ENCODE results near the gene EIF3K. TPM values are rescaled to one million over a fixed set of nuclear protein-coding genes. Genes with fewer than 3 reads are reported as not detected.
"Not testable (repeated sequence)": the region's sequence is repeated elsewhere in the genome, so short reads cannot be mapped to it uniquely, and the experiment has no call there.

EIF3K gene
- total RNA-seq, 4 donors from 2014 or later: 326 to 534 (median 466) TPM

GRCh38 chr19:38592940-38593339 is 26.0 kb upstream of the EIF3K start:
- H3K4me1 ChIP-seq: peaks cover 0 to 10% (median 0%) of the 10 kb centered on the region in 4 donors
- H3K9me3 ChIP-seq: no peaks in the 10 kb centered on the region
- no peak overlapping the region for H3K27ac ChIP-seq
- no peak for DNase-seq (ENCODE audit: low spot score in 2 of 2)
- H3K4me3 ChIP-seq: no peak overlapping the region
- H3K27me3 ChIP-seq: peaks cover 0 to 14% of the 10 kb centered on the region in 2 donors
- H3K36me3 ChIP-seq: peaks cover 0 to 28% (median under 1%) of the 10 kb centered on the region in 3 donors
- TF ChIP-seq POLR2A (IDR thresholded peaks at IDR 0.05) (no peak), EP300 (IDR thresholded peaks at IDR 0.05) (no peak)
- TF ChIP-seq, protein P1, sequence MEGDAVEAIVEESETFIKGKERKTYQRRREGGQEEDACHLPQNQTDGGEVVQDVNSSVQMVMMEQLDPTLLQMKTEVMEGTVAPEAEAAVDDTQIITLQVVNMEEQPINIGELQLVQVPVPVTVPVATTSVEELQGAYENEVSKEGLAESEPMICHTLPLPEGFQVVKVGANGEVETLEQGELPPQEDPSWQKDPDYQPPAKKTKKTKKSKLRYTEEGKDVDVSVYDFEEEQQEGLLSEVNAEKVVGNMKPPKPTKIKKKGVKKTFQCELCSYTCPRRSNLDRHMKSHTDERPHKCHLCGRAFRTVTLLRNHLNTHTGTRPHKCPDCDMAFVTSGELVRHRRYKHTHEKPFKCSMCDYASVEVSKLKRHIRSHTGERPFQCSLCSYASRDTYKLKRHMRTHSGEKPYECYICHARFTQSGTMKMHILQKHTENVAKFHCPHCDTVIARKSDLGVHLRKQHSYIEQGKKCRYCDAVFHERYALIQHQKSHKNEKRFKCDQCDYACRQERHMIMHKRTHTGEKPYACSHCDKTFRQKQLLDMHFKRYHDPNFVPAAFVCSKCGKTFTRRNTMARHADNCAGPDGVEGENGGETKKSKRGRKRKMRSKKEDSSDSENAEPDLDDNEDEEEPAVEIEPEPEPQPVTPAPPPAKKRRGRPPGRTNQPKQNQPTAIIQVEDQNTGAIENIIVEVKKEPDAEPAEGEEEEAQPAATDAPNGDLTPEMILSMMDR (IDR thresholded peaks at IDR 0.05): no peak
- WGBS, 2 donors: 74 to 77% methylated on average over 6 of the region's 6 CpGs

GRCh38 chr19:38596057-38596981 is 22.7 kb upstream of the EIF3K start:
- Histone ChIP-seq H3K4me3 (peak overlapping the region in 1 of 4 donors; percentile 16), H3K27ac (no peak overlapping the region), H3K36me3 (peaks cover 0 to 7% (median 0%) of the 10 kb centered on the region in 3 donors), H3K4me1 (peaks cover 0 to 10% (median 0%) of the 10 kb centered on the region in 4 donors), H3K27me3 (peaks cover 0 to 14% of the 10 kb centered on the region in 2 donors), H3K9me3 (no peaks in the 10 kb centered on the region)
- no peak for TF ChIP-seq EP300 (IDR thresholded peaks at IDR 0.05)
- no peak for TF ChIP-seq POLR2A (IDR thresholded peaks at IDR 0.05)
- TF ChIP-seq, protein P1 (IDR thresholded peaks at IDR 0.05): no peak
- 22 to 25% methylated on average over 55 of the region's 55 CpGs for WGBS, 2 donors
- no peak for DNase-seq (ENCODE audit: low spot score in 2 of 2)

GRCh38 chr19:38597075-38597474 is 21.9 kb upstream of the EIF3K start:
- no peak for DNase-seq (ENCODE audit: low spot score in 2 of 2)
- TF ChIP-seq POLR2A (IDR thresholded peaks at IDR 0.05) (no peak), EP300 (IDR thresholded peaks at IDR 0.05) (no peak)
- TF ChIP-seq, protein P1 (IDR thresholded peaks at IDR 0.05): no peak
- peaks cover 0 to 14% of the 10 kb centered on the region in 2 donors for H3K27me3 ChIP-seq
- peaks cover 0 to 10% (median 0%) of the 10 kb centered on the region in 4 donors for H3K4me1 ChIP-seq
- no peak overlapping the region for H3K27ac ChIP-seq
- 82 to 83% methylated on average over 11 of the region's 11 CpGs for WGBS, 2 donors
- no peaks in the 10 kb centered on the region for H3K9me3 ChIP-seq
- peaks cover 0 to 7% (median 0%) of the 10 kb centered on the region in 3 donors for H3K36me3 ChIP-seq
- no peak overlapping the region for H3K4me3 ChIP-seq

DNA sequence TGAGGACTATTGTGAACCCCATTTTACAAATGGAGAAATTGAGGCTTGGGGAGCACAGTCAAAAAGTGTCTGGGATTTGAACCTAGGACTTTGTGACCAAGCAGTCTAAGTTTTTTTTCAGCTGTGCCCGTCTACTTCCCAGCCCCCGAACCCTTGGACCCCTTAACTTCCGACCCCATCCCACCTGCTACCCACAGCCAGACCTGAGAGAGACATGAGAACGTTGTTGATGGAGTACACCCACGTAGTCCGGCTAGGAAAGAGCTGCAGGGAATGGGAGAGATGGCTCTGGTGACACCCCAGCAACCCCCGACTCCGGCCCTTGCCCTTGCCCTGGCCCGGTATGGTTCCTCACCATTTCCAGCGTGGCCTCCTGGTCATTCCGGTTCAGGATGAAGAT is 19.3 kb upstream of the EIF3K start:
- Histone ChIP-seq H3K4me1 (peaks cover 0 to 10% (median 0%) of the 10 kb centered on the region in 4 donors), H3K27me3 (peaks cover 0 to 8% of the 10 kb centered on the region in 2 donors), H3K36me3 (no peaks in the 10 kb centered on the region), H3K4me3 (no peak overlapping the region), H3K27ac (no peak overlapping the region), H3K9me3 (no peaks in the 10 kb centered on the region)
- 82 to 90% methylated on average over 11 of the region's 11 CpGs for WGBS, 2 donors
- TF ChIP-seq, protein P1 (IDR thresholded peaks at IDR 0.05): no peak
- no peak for TF ChIP-seq POLR2A (IDR thresholded peaks at IDR 0.05)
- TF ChIP-seq EP300 (IDR thresholded peaks at IDR 0.05): no peak
- DNase-seq (ENCODE audit: low spot score in 2 of 2): no peak

GRCh38 chr19:38602856-38603255 is 16.1 kb upstream of the EIF3K start:
- H3K27ac ChIP-seq; H3K4me3 ChIP-seq; DNase-seq (ENCODE audit: low spot score in 2 of 2); H3K4me1 ChIP-seq; H3K9me3 ChIP-seq; H3K36me3 ChIP-seq; H3K27me3 ChIP-seq: not testable (repeated sequence)
- 95 to 97% methylated on average over 5 of the region's 5 CpGs for WGBS, 2 donors

All from tibial nerve (tissue), 4 donors.